8988T (cell line): ENCODE measurements around the gene ZNF17.

Source experiments
- DNase-seq: peaks from one replicate; pipeline ENCODE4 v3.0.0; 2011

ZNF17 gene

GRCh38 chr19:57434386-57435061 lies 23.6 kb downstream of the ZNF17 start:
- no peak for DNase-seq

GRCh38 chr19:57435062-57435978 lies 24.4 kb downstream of the ZNF17 start, which contains the start of gene ZNF749:
Gene ZNF749 (plus strand): TSS chr19:57435325. CDS start chr19:57435579, 254 bp downstream.
- peak; percentile 59 for DNase-seq

- no peak for DNase-seq
These were observed 25.5 kb downstream of the ZNF17 start for GRCh38 chr19:57436417-57436816.

- no peak for DNase-seq
These were observed 27.0 kb downstream of the ZNF17 start for GRCh38 chr19:57437931-57438330.

GRCh38 chr19:57438925-57439324 lies 28.0 kb downstream of the ZNF17 start:
- DNase-seq = no peak

- no peak for DNase-seq
These were observed 31.2 kb downstream of the ZNF17 start for GRCh38 chr19:57441979-57442752.

GRCh38 chr19:57443121-57443696 lies 32.2 kb downstream of the ZNF17 start:
- no peak for DNase-seq

- no peak for DNase-seq
These were observed 41.3 kb downstream of the ZNF17 start for GRCh38 chr19:57452307-57452706.

- DNase-seq = no peak
These were observed 54.9 kb downstream of the ZNF17 start for GRCh38 chr19:57465680-57466381.

GRCh38 chr19:57466489-57466888 lies 55.5 kb downstream of the ZNF17 start:
- no peak for DNase-seq
